ENCODE measurements around the gene MOB3A. TPM values are rescaled to one million over a fixed set of nuclear protein-coding genes. Genes with fewer than 3 reads are reported as not detected.

MOB3A gene
- total RNA-seq, 1 donor = 34.0 TPM

DNA sequence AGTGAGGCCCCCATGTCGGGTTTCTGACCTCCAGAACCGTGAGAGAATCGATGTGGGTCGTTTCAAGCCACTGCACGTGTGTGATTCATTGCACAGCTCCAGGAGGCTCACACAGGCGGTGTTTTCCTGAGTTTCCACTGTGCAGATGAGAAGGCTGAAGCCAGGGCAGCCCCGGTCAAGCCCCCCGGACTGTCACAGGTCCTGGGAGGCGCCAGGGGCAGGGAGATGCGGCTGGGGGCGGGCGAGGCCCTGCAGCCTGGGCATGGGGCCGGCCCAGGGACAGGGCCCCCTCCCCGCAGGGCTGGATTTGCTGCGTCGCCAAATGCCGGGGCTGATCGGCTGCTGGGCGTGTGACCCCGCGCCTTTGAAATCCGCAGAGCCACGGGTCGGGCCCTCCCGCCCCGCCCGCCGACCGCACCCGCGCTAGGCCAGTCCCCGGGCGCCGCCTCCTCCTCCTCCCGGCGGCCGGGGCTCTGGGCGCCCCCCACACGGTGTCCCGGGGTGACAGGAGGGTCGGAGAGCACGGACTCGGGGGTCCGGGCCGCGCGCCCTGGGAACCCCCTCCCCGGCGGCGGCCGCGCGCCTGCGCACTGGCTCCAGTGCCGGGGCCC is 35.1 kb downstream of the MOB3A start:
- Histone ChIP-seq H2AFZ (ENCODE audit: low read length) (peak overlapping the region; percentile 61), H3K4me3 (ENCODE audit: insufficient read depth, low read length) (peak overlapping the region; percentile 82), H3K9me3 (ENCODE audit: low read depth, low read length) (no peaks in the 10 kb centered on the region), H3K27me3 (ENCODE audit: insufficient read depth, low read length) (no peaks in the 10 kb centered on the region), H3K36me3 (ENCODE audit: insufficient read depth, low read length) (no peaks in the 10 kb centered on the region), H4K20me1 (ENCODE audit: insufficient read depth, low read length) (no peaks in the 10 kb centered on the region), H3K4me2 (ENCODE audit: insufficient read depth, low read length) (peak overlapping the region; percentile 93), H3K79me2 (ENCODE audit: insufficient read depth, low read length) (no peaks in the 10 kb centered on the region), H3K4me1 (ENCODE audit: insufficient read depth, low read length) (peaks cover 34% of the 10 kb centered on the region), H3K27ac (ENCODE audit: low read depth, low read length) (peak overlapping the region; percentile 96)
- DNase-seq (ENCODE audit: insufficient read length, low spot score, missing footprints) = no peak
- TF ChIP-seq, protein P1, sequence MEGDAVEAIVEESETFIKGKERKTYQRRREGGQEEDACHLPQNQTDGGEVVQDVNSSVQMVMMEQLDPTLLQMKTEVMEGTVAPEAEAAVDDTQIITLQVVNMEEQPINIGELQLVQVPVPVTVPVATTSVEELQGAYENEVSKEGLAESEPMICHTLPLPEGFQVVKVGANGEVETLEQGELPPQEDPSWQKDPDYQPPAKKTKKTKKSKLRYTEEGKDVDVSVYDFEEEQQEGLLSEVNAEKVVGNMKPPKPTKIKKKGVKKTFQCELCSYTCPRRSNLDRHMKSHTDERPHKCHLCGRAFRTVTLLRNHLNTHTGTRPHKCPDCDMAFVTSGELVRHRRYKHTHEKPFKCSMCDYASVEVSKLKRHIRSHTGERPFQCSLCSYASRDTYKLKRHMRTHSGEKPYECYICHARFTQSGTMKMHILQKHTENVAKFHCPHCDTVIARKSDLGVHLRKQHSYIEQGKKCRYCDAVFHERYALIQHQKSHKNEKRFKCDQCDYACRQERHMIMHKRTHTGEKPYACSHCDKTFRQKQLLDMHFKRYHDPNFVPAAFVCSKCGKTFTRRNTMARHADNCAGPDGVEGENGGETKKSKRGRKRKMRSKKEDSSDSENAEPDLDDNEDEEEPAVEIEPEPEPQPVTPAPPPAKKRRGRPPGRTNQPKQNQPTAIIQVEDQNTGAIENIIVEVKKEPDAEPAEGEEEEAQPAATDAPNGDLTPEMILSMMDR (IDR thresholded peaks at IDR 0.05; ENCODE audit: extremely low read depth, low read depth, low read length) = no peak

GRCh38 chr19:2059422-2060201 is 36.5 kb downstream of the MOB3A start:
- H3K4me1 ChIP-seq (ENCODE audit: insufficient read depth, low read length) = peaks cover 34% of the 10 kb centered on the region
- no peaks in the 10 kb centered on the region for H3K9me3 ChIP-seq (ENCODE audit: low read depth, low read length)
- no peaks in the 10 kb centered on the region for H3K79me2 ChIP-seq (ENCODE audit: insufficient read depth, low read length)
- TF ChIP-seq, protein P1 (IDR thresholded peaks at IDR 0.05; ENCODE audit: extremely low read depth, low read depth, low read length) = no peak
- H2AFZ ChIP-seq (ENCODE audit: low read length) = peak overlapping the region; percentile 90
- peak overlapping the region; percentile 96 for H3K27ac ChIP-seq (ENCODE audit: low read depth, low read length)
- H3K27me3 ChIP-seq (ENCODE audit: insufficient read depth, low read length) = no peaks in the 10 kb centered on the region
- peak overlapping the region; percentile 93 for H3K4me2 ChIP-seq (ENCODE audit: insufficient read depth, low read length)
- no peaks in the 10 kb centered on the region for H4K20me1 ChIP-seq (ENCODE audit: insufficient read depth, low read length)
- no peaks in the 10 kb centered on the region for H3K36me3 ChIP-seq (ENCODE audit: insufficient read depth, low read length)
- peak; percentile 94 for DNase-seq (ENCODE audit: insufficient read length, low spot score, missing footprints)
- H3K4me3 ChIP-seq (ENCODE audit: insufficient read depth, low read length) = peak overlapping the region; percentile 35

GRCh38 chr19:2058570-2059421 is 37.3 kb downstream of the MOB3A start:
- no peaks in the 10 kb centered on the region for H4K20me1 ChIP-seq (ENCODE audit: insufficient read depth, low read length)
- peaks cover 34% of the 10 kb centered on the region for H3K4me1 ChIP-seq (ENCODE audit: insufficient read depth, low read length)
- no peaks in the 10 kb centered on the region for H3K27me3 ChIP-seq (ENCODE audit: insufficient read depth, low read length)
- no peak overlapping the region for H3K4me2 ChIP-seq (ENCODE audit: insufficient read depth, low read length)
- H2AFZ ChIP-seq (ENCODE audit: low read length) = no peak overlapping the region
- H3K36me3 ChIP-seq (ENCODE audit: insufficient read depth, low read length) = no peaks in the 10 kb centered on the region
- TF ChIP-seq, protein P1 (IDR thresholded peaks at IDR 0.05; ENCODE audit: extremely low read depth, low read depth, low read length) = no peak
- H3K9me3 ChIP-seq (ENCODE audit: low read depth, low read length) = no peaks in the 10 kb centered on the region
- no peak overlapping the region for H3K4me3 ChIP-seq (ENCODE audit: insufficient read depth, low read length)
- peak overlapping the region; percentile 96 for H3K27ac ChIP-seq (ENCODE audit: low read depth, low read length)
- peak; percentile 52 for DNase-seq (ENCODE audit: insufficient read length, low spot score, missing footprints)
- H3K79me2 ChIP-seq (ENCODE audit: insufficient read depth, low read length) = no peaks in the 10 kb centered on the region
